GM19351 (cell line): ENCODE results near the gene SLC22A7.
"Not testable (repeated sequence)": the region's sequence is repeated elsewhere in the genome, so short reads cannot be mapped to it uniquely, and the experiment has no call there.

Experiments used
- ATAC-seq: cut with Tn5 transposase; IDR thresholded peaks from one replicate; pipeline ENCODE4 v1.9.1; 2021; ENCODE audit warnings: mild to moderate bottlenecking, moderate library complexity; ENCODE audit not compliant: unreplicated experiment

Gene SLC22A7

GRCh38 chr6:43331470-43331869 is 33.4 kb downstream of the SLC22A7 start:
- ATAC-seq = no peak

GRCh38 chr6:43331891-43332290 is 33.8 kb downstream of the SLC22A7 start:
- ATAC-seq = no peak

DNA sequence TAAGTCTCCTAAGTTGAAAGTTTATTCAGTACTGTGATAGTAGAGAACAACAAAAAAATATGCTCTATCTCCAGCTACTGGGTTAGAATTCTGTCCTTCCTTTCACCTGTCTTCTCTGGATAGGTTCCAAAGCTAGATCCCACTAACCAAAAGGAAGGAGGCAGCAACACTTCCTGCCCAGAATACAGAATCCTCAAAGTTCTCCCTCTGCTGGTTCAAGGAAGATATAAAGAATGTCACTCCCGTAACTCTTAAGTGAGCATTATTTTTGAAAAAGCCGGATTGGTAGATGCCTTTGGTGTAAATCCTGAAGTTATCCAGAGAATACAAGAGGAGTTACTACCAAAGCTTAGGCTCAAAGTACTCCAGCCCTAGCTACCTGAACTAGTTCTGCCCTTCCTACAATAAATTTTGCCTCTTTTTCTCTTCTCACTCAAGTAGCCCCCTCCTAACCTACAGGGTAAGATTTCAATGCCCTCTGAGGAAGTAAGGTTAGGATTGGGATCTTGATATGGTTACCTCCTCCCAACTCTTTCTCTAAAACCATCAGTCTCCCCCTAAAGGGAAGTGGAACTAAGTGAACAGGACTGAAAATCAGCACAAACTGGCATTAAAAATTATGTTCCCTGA is 36.5 kb downstream of the SLC22A7 start:
- no peak for ATAC-seq

DNA sequence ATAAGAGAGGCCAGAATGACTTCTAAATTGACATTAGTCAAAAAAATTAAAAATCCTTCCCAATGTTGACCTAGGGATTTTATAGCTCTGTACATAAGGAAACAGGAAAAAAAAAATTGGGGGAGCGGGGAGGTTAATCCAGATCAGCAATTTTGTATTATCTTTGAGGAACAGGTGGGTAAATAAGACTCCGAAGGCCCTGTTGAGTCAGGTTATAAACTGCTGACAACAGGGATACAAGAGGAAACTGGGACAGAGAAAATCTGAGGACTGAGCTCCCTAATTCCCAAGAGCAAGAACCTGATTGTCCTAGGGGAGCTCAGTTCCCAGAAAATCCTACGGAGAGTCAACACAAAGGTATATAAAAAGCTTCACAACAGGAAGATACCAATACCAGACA is 37.4 kb downstream of the SLC22A7 start:
- no peak for ATAC-seq

- ATAC-seq = no peak
These were observed 38.3 kb downstream of the SLC22A7 start for GRCh38 chr6:43336382-43336781.

DNA sequence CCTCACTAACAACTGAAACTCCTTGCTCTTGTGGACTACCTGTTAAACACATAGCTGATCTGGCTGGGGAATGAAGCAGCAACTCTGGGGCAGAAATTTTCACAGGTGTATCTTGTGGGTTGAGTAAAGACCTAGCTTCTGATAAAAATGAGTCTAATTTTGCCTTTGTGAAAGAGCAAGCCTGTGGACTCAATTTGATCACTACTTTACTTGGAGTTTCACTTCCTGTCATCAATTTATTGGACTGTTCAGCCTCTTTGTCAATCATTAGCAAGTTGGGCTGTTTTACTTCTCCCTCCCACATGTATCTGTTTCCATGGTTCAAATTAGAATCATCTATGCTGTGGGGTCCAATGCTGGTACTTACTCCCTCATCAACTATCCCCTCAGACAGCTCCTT is 40.2 kb downstream of the SLC22A7 start:
- peak; percentile 43 for ATAC-seq

- peak; percentile 82 for ATAC-seq
These were observed 41.1 kb downstream of the SLC22A7 start for GRCh38 chr6:43339168-43339567.

DNA sequence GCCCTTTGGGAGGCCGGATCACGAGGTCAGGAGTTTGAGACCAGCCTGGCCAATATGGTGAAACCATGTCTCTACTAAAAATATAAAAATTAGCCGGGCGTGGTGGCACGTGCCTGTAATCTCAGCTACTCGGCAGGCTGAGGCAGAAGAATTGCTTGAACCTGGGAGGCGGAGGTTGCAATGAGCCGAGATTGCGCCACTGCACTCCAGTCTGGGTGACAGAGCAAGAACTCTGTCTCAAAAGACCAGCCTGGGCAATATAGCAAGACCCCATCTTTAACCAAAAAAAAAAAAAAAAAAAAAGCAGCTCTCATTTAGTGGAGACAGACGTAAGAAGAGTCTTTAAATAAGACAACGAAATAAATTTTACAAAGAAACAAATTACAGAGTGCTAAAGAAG is 48.2 kb downstream of the SLC22A7 start:
- ATAC-seq = not testable (repeated sequence)

GRCh38 chr6:43347021-43347420 is 49.0 kb downstream of the SLC22A7 start:
- ATAC-seq = no peak

DNA sequence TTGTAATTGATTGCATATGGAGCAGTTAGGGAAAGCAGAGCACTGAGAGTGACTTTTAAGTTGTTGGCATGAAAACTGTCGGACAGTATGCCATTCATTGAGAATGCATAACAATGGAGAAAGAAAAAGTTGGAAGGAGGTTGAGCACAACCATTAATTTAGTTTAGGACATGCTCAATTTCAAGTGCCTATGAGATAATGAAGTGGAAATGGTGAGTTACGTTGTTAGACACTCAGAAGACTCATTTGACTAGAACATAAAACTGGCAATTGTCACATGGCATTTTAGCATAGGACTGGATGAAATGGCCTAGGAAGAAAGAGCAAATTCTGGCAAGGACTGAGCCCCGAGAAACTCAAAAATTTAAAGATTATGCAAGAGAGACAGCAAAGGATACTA is 49.4 kb downstream of the SLC22A7 start:
- no peak for ATAC-seq

- not testable (repeated sequence) for ATAC-seq
These were observed 53.9 kb downstream of the SLC22A7 start for GRCh38 chr6:43351951-43352350.
